ENCODE measurements around the gene PTP4A2.

DNA sequence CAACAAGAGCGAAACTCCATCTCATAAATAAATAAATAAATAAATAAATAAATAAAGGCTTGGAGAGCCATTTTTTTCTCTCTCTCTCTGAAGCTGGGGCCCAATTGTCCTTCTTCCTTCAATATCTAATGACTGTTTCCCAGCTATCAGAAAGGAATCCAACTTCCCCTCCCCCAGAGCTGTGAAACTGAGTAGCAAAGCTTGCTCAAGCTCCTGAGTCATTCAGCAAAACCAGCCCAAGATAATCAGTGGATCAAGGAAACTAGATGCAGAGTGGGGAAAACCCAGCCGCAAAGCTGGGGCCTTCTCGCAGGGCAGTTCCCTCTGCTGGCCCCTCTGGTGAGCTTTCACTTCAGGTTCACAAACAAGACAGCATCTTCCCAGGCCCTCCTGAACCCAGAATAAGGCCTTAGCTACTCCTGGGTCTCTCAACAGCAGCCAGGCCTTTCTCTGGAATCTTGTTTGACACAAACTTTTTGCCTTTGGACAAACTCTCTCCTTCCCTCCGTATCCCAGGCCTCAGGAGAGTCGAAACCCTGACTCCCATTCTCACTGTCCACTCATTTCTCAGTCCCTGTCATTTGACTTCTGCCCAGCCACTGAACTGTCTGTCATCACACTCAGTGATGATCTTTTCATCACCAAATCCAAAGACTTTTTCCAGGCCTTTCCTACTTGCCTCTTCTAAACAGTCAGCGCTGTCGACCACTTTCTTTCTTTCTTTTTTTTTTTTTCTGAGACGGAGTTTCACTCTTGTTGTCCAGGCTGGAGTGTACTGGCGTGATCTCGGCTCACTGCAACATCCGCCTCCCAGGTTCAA is 18.0 kb upstream of the PTP4A2 start:
- TF ChIP-seq, protein P1, sequence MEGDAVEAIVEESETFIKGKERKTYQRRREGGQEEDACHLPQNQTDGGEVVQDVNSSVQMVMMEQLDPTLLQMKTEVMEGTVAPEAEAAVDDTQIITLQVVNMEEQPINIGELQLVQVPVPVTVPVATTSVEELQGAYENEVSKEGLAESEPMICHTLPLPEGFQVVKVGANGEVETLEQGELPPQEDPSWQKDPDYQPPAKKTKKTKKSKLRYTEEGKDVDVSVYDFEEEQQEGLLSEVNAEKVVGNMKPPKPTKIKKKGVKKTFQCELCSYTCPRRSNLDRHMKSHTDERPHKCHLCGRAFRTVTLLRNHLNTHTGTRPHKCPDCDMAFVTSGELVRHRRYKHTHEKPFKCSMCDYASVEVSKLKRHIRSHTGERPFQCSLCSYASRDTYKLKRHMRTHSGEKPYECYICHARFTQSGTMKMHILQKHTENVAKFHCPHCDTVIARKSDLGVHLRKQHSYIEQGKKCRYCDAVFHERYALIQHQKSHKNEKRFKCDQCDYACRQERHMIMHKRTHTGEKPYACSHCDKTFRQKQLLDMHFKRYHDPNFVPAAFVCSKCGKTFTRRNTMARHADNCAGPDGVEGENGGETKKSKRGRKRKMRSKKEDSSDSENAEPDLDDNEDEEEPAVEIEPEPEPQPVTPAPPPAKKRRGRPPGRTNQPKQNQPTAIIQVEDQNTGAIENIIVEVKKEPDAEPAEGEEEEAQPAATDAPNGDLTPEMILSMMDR (IDR thresholded peaks at IDR 0.05 in 2 of 3, conservative IDR thresholded peaks at IDR 0.05 in 1 of 3; ENCODE audit: control insufficient read depth in 2 of 3, extremely low read depth in 1 of 3, insufficient read depth in 1 of 3, low read depth in 3 of 3, low read length in 3 of 3) = peak; percentile 26 to 42 (median 42); a peak in 4 of 6 replicates
- TF ChIP-seq, protein P2, sequence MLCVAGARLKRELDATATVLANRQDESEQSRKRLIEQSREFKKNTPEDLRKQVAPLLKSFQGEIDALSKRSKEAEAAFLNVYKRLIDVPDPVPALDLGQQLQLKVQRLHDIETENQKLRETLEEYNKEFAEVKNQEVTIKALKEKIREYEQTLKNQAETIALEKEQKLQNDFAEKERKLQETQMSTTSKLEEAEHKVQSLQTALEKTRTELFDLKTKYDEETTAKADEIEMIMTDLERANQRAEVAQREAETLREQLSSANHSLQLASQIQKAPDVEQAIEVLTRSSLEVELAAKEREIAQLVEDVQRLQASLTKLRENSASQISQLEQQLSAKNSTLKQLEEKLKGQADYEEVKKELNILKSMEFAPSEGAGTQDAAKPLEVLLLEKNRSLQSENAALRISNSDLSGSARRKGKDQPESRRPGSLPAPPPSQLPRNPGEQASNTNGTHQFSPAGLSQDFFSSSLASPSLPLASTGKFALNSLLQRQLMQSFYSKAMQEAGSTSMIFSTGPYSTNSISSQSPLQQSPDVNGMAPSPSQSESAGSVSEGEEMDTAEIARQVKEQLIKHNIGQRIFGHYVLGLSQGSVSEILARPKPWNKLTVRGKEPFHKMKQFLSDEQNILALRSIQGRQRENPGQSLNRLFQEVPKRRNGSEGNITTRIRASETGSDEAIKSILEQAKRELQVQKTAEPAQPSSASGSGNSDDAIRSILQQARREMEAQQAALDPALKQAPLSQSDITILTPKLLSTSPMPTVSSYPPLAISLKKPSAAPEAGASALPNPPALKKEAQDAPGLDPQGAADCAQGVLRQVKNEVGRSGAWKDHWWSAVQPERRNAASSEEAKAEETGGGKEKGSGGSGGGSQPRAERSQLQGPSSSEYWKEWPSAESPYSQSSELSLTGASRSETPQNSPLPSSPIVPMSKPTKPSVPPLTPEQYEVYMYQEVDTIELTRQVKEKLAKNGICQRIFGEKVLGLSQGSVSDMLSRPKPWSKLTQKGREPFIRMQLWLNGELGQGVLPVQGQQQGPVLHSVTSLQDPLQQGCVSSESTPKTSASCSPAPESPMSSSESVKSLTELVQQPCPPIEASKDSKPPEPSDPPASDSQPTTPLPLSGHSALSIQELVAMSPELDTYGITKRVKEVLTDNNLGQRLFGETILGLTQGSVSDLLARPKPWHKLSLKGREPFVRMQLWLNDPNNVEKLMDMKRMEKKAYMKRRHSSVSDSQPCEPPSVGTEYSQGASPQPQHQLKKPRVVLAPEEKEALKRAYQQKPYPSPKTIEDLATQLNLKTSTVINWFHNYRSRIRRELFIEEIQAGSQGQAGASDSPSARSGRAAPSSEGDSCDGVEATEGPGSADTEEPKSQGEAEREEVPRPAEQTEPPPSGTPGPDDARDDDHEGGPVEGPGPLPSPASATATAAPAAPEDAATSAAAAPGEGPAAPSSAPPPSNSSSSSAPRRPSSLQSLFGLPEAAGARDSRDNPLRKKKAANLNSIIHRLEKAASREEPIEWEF (IDR thresholded peaks at IDR 0.05; ENCODE audit: insufficient replicate concordance, low read depth, low read length) = peak; percentile 45
- peak; percentile 48; the same call in 1 of the 2 replicates for TF ChIP-seq RAD21 (IDR thresholded peaks at IDR 0.05; ENCODE audit: insufficient read depth, low read depth, low read length)
- TF ChIP-seq RCOR1 (conservative IDR thresholded peaks at IDR 0.05; ENCODE audit: low read depth, low read length) = peak; percentile 89; the same call in 1 of the 2 replicates
- TF ChIP-seq JUNB (IDR thresholded peaks at IDR 0.05) = peak; percentile 83
- peak; percentile 92 for TF ChIP-seq PAX5 (IDR thresholded peaks at IDR 0.05; ENCODE audit: borderline replicate concordance, low read depth, low read length)

All from GM12878 (cell line).